NT2/D1 (cell line): ENCODE measurements around the gene ROBO3.

Source experiments
- DNase-seq: peaks from one replicate; pipeline ENCODE4 v3.0.0-alpha.2; 2011; ENCODE audit warnings: low read depth, low spot score
- H3K27me3 ChIP-seq: 2 replicates; pipeline ENCODE4 v1.6.0; 2011; ENCODE audit warnings: mild to moderate bottlenecking; ENCODE audit not compliant: insufficient read length, insufficient read depth
- H3K36me3 ChIP-seq: 2 replicates; pipeline ENCODE4 v1.6.1; 2011; ENCODE audit warnings: mild to moderate bottlenecking, low read length, mixed read lengths; ENCODE audit not compliant: insufficient read depth, insufficient read length
- H3K4me1 ChIP-seq: 2 replicates; pipeline ENCODE4 v1.5.1; 2011; ENCODE audit not compliant: insufficient read depth, insufficient read length
- H3K4me3 ChIP-seq: 2 replicates; pipeline ENCODE4 v1.5.1; 2011; ENCODE audit warnings: low read depth; ENCODE audit not compliant: insufficient read length
- H3K9ac ChIP-seq: 2 replicates; pipeline ENCODE4 v1.6.0; 2011; ENCODE audit warnings: low read depth; ENCODE audit not compliant: insufficient read length
- H3K9me3 ChIP-seq: 2 replicates; pipeline ENCODE4 v1.5.1; 2011; ENCODE audit warnings: mild to moderate bottlenecking, low read length; ENCODE audit not compliant: insufficient read depth
- SUZ12 ChIP-seq: IDR thresholded peaks from 2 replicates; pipeline ENCODE4 v1.6.1; 2011; ENCODE audit not compliant: insufficient read length, insufficient read depth; ENCODE audit errors: extremely low read depth
- YY1 ChIP-seq: IDR thresholded peaks from 2 replicates; pipeline ENCODE4 v1.6.1; 2011; ENCODE audit not compliant: insufficient read length, insufficient read depth
- ZNF274 ChIP-seq: IDR thresholded peaks from 2 replicates; pipeline ENCODE4 v1.6.1; 2011; ENCODE audit warnings: mild to moderate bottlenecking, low read depth, low read length

Gene ROBO3

DNA sequence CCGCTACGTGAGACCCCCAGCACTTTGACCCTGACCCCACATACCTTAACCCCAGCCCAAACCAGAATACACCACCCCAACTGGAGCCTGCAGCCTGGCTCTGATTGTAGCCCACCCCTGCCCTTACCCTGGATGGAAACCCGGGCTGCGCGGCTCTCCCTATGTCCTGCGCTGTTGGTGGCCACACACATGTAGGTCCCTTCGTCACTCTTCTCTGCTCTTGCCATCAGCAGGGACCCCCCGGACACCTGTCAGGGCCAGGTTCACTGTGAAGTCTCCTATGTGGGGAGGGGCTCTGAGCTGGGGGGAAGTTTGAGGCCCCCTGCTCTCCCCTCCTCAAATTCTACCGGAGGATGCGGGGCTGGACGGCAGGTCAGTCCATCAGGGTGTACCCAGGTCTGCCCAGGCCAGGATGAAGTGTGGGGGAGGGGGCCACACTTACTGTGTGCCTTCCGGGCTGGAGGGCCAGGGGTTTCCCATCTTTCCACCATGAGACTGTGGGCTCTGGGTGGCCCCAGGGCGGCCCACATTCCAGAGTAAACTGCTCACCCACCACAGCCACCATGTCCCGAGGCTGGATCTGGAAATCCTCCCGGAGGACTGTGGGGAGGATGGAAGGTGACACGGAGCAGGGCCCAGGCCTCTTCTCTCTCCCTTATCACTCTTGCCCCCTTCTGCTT is 31.0 kb downstream of the ROBO3 start:
- no peaks in the 10 kb centered on the region for H3K27me3 ChIP-seq
- DNase-seq = no peak
- H3K36me3 ChIP-seq = no peaks in the 10 kb centered on the region
- H3K9ac ChIP-seq = no peak overlapping the region
- H3K4me3 ChIP-seq = no peak overlapping the region
- no peaks in the 10 kb centered on the region for H3K9me3 ChIP-seq
- H3K4me1 ChIP-seq = peaks cover 7% of the 10 kb centered on the region
- TF ChIP-seq ZNF274 (no peak), SUZ12 (no peak), YY1 (no peak)

DNA sequence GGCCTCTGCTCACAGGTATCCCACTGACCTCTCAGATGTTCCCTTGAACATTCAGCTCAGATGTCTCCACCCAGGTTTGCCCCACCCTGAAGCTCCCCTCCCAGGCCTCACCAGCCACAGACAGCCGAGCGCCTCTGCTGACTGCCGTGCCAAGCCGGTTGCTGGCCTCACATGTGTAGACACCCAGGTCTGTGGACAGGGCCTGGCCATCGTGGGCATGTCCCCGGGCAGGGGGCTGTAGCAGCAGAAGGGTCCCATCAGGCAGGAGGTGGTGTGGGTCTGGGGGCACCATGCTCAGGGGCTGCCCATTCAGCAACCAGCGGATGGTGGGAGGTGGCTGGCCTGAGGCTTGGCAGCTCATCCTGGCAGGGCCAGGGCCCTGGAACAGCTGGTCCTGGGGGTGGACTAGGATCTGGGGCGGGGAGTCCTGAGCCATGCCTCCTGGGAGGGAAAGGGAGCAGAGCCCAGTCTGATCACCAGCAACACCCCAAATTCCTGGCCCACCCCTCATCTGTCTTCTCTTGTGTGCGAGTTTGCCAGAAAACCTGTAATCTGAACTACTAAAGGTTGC is 31.7 kb downstream of the ROBO3 start:
- Histone ChIP-seq H3K9ac (no peak overlapping the region), H3K9me3 (no peaks in the 10 kb centered on the region), H3K4me3 (no peak overlapping the region), H3K27me3 (no peaks in the 10 kb centered on the region), H3K4me1 (peaks cover 7% of the 10 kb centered on the region), H3K36me3 (no peaks in the 10 kb centered on the region)
- no peak for DNase-seq
- no peak for TF ChIP-seq ZNF274
- no peak for TF ChIP-seq SUZ12
- no peak for TF ChIP-seq YY1

DNA sequence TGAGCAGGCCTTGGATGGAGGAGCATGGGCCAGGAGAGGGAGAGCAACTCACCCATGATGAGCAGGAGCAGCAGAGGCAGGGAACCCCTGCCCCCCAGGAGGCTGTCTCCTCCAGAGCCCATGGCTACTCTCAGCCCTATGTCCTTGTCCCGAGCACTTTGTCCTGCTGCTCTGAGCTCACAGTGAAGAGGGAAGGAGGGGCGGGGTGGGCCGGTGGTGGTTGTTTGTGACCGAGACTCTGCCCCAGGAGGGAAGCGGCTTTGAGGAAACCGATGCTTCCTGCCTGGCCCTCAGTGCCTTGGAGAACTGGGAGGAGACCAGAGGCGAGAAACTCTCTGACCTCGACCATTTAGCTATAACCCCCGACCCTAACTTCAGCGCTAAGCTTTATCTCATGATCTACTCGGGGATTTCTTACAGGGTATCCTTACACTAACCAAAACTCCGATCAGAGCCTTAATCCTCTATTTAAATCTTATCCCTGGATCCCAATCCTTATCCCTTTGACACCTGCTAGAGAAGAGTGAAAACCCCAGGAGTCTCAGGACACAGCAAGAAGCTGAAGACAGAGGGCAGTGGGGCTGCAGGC is 32.5 kb downstream of the ROBO3 start, which contains the start of gene ROBO4:
Gene ROBO4, minus strand, starts transcription at position 192 of the 589 bp plus-strand sequence. Its CDS starts 70 bp downstream, at position 122.
- Histone ChIP-seq H3K27me3 (no peaks in the 10 kb centered on the region), H3K4me1 (peaks cover 7% of the 10 kb centered on the region), H3K4me3 (no peak within 1 kb of the TSS), H3K9ac (no peak within 1 kb of the TSS), H3K36me3 (no peaks in the 10 kb centered on the region), H3K9me3 (no peaks in the 10 kb centered on the region)
- DNase-seq = no peak
- TF ChIP-seq ZNF274 = no peak
- no peak for TF ChIP-seq YY1
- no peak for TF ChIP-seq SUZ12

DNA sequence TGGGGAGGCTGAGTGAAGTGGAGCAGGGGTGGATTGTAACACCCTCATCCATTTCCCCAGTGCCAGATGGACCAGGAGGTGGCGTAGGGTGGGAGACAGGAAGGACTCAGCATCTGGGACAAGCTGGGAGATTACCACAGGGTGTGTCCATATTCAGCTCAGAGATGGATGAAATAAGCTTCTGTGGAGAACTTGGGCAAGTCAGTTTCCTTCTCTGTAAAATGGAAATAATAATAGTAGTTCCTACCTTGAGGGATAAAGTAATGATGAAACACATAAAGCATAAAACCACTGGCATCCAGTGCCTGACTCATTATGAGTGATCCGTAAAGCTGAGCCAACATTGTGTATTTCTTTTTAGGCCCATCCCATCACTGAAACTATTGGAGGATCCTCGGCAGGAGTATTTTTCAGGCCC is 33.0 kb downstream of the ROBO3 start:
- TF ChIP-seq ZNF274 (no peak), SUZ12 (no peak), YY1 (no peak)
- Histone ChIP-seq H3K4me3 (no peak overlapping the region), H3K9ac (no peak overlapping the region), H3K27me3 (no peaks in the 10 kb centered on the region), H3K9me3 (no peaks in the 10 kb centered on the region), H3K4me1 (peaks cover 7% of the 10 kb centered on the region), H3K36me3 (no peaks in the 10 kb centered on the region)
- no peak for DNase-seq

DNA sequence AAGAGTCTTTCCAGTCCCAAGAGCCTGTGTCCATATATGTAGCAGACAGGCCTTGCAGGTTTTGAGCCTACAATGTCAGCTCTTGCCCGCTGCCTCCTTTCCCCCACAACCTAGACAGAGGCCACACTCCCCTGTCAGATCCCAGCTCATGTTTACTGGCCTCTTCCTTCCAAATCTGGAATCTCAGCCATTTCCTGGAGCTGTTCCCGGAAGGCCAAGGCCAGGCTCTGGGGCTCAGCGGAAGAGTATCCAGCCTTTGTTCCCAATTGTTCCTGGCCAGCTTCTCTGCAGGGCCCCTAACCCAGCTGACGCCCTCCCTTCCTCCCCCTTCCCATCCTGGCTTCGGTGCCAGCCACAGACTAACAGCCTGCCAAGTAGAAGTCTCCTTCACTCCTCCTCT is 33.5 kb downstream of the ROBO3 start:
- TF ChIP-seq ZNF274 = no peak
- TF ChIP-seq SUZ12 = no peak
- no peak for TF ChIP-seq YY1
- no peaks in the 10 kb centered on the region for H3K27me3 ChIP-seq
- no peak overlapping the region for H3K9ac ChIP-seq
- H3K9me3 ChIP-seq = no peaks in the 10 kb centered on the region
- no peak overlapping the region for H3K4me3 ChIP-seq
- DNase-seq = peak; percentile 32
- H3K4me1 ChIP-seq = peaks cover 7% of the 10 kb centered on the region
- H3K36me3 ChIP-seq = no peaks in the 10 kb centered on the region

DNA sequence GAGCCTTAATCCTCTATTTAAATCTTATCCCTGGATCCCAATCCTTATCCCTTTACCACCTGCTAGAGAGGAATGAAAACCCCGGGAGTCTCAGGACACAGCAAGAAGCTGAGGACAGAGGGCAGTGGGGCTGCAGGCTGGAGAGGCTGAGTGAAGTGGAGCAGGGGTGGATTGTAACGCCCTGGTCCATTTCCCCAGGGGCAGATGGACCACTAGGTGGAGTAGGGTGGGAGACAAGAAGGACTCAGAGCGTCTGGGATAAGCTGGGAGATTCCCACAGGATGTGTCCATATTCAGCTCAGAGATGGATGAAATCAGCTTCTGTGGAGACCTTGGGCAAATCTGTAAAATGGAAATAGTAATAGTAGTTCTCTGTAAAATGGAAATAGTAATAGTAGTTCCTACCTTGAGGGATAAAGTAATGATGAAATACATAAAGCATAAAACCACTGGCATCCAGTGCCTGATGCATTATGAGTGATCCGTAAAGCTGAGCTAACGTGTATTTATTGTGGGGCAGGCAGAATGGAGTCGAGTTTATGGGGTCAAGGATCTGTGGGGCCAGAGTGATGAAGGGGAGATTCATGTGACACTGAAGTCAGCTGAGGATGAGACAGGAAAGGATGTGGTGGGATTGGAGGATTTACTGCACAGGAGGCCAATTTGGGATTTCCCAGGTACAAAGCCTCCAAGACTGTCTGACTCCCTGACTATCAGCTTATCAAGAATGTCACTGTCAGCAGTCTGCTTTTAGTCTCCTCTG is 34.3 kb downstream of the ROBO3 start:
- Histone ChIP-seq H3K36me3 (no peaks in the 10 kb centered on the region), H3K4me3 (no peak overlapping the region), H3K9me3 (no peaks in the 10 kb centered on the region), H3K4me1 (peaks cover 7% of the 10 kb centered on the region), H3K9ac (no peak overlapping the region), H3K27me3 (no peaks in the 10 kb centered on the region)
- no peak for TF ChIP-seq ZNF274
- no peak for TF ChIP-seq SUZ12
- TF ChIP-seq YY1 = no peak
- no peak for DNase-seq
